ENCODE measurements around the gene LMX1A. TPM values are rescaled to one million over a fixed set of nuclear protein-coding genes. Genes with fewer than 3 reads are reported as not detected.

LMX1A gene
- total RNA-seq, 1 donor from 2014 or later, result not detected

- no peak for DNase-seq (ENCODE audit: low read depth)
These were observed 188.0 kb downstream of the LMX1A start for GRCh38 chr1:165168467-165168866.

- peak; percentile 7 for DNase-seq (ENCODE audit: low read depth)
These were observed 193.8 kb downstream of the LMX1A start for GRCh38 chr1:165162671-165163241.

GRCh38 chr1:165161130-165161529 lies 195.4 kb downstream of the LMX1A start:
- no peak for DNase-seq (ENCODE audit: low read depth)

- DNase-seq (ENCODE audit: low read depth), result no peak
These were observed 203.3 kb downstream of the LMX1A start for GRCh38 chr1:165153182-165153581.

GRCh38 chr1:165152727-165153126 lies 203.8 kb downstream of the LMX1A start:
- peak; percentile 11 for DNase-seq (ENCODE audit: low read depth)

- no peak for DNase-seq (ENCODE audit: low read depth)
These were observed 204.4 kb downstream of the LMX1A start for GRCh38 chr1:165152109-165152508.

Other genes starting within 250 kb of the LMX1A start
- gene RXRG, start 88.4 kb upstream of the LMX1A start, total RNA-seq, result not detected in 2 replicates
- not detected in 2 replicates for gene LRRC52, start 187.3 kb upstream of the LMX1A start, total RNA-seq

Measured in renal cortical epithelial cell (primary cell).